ENCODE data around the gene ANKFN1.

ANKFN1 gene

DNA sequence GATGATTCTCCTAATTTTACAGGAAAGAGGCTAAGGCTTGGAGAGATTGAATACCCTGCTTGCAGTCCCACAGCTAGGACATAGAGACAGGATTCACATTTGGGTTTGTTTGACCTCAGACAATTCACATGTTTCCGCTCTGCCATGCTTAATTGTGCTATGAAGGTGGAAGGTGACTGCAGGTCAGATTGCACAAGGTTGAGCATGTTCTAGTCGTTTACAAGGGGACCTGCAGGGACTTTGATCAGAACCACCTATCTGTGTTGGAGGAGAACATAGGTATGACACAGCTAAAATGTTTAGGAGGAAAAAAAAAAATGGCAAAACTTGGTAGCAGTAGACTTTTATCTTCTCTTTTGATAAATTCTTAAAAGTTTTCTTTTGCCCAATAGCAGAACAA is 4.9 kb upstream of the ANKFN1 start:
- DNase-seq = no peak

GRCh38 chr17:56149266-56150036 is 3.8 kb upstream of the ANKFN1 start:
- no peak for DNase-seq

DNA sequence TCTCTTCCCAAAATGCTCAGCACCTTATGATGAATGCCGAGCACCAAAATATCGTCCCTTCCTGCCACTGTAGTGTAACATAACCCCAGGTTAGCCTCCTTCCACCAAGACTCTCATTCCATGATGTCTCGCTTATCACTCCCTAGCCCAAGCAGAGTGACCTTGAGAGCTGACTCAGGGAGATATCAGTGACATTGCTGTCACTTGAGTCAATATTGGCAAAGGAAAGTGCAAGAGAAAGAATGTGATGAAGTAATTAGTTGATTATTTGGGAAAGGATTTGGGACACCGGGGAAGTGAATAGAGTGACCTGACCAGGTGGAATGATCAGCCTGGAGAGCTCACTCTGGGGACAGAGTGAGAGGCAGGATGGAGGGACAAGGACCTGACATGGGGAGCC is 2.6 kb upstream of the ANKFN1 start:
- no peak for DNase-seq

DNA sequence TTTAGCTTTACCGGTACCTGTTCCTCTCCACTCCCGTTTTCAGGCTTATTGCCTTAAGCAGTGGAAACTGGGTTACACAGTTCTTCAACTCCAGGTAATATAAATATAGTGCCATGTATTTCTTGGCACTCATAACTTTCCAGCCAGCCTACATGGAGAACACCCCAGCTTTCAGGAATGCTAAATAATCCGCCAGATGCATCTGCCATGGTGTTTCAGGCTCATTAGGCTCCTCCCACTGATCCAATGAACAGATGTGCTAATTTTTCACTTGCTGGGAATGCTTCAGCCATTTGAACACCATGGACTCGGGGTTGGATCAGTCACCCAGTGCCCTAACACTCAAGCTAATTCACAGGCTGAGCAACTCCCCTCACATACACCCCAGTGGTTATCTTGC is 4.6 kb downstream of the ANKFN1 start:
- DNase-seq = no peak

GRCh38 chr17:56158344-56158743 is 5.1 kb downstream of the ANKFN1 start:
- no peak for DNase-seq

GRCh38 chr17:56158915-56159825 is 5.9 kb downstream of the ANKFN1 start:
- DNase-seq = no peak

GRCh38 chr17:56159826-56160380 is 6.6 kb downstream of the ANKFN1 start:
- DNase-seq = no peak

GRCh38 chr17:56160422-56160821 is 7.1 kb downstream of the ANKFN1 start:
- DNase-seq = no peak

DNA sequence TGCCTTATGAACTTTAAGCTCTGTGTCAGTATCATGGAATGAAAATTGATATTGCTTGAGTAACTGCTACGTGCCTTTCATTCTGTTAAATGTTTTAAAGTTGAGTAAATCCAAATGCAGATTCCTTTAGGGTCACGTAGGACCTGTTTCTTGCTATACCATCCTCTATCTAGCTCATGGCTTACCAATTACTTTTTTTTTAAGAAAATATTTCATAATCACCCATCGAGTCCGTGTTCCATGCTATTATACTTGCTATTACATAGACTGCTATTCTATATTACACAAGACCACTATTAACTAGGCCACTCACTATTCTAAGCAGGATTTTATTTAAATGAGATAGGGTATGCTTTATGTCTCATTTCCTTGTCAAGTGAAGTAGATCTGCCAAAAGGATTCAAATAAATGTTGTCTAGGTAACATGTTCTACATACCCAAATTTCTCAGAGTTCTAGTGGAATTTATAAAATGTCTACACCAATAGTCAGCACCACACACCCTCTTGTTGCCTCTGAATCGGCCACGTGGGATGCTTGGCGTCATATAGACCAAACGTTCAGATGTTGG is 11.9 kb downstream of the ANKFN1 start:
- DNase-seq = no peak

GRCh38 chr17:56167491-56167890 is 14.2 kb downstream of the ANKFN1 start:
- DNase-seq = no peak

GRCh38 chr17:56169621-56170020 is 16.3 kb downstream of the ANKFN1 start:
- no peak for DNase-seq

DNA sequence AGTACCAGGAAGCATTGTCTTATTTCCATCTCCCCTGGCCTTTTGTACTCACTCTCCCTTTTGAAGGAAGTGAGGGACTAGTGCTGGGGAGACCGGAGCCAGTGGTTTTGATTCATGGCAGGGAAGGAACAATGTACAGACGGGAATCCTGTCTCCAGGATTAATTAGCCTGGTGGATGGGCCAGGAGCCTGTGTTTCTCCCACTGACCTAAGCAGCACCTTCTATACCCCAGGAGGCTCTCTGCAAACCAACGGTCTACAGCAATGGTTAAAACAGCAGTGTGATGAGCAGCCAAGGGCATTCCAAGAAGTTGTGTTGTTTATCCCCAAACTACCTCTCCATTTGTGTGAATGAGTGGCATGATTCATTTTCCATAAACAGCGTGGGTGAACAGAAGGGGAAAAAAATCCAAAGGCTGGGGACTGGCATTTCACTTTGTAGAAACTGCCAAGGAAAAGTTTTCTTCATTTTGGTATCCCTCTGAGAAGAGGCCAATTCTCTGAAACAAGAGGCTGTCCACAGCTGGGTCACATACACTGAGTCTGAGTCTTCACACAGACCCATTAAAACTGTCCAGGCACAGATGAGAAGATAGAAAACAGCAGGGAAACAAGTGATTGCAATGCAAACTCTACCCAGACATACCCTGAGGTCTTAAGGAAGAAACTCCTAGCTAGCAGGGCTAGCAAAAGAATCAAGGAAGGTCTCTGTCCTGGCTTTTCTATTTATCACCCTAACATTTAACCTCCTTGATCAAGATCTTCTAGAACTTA is 18.1 kb downstream of the ANKFN1 start:
- no peak for DNase-seq

DNA sequence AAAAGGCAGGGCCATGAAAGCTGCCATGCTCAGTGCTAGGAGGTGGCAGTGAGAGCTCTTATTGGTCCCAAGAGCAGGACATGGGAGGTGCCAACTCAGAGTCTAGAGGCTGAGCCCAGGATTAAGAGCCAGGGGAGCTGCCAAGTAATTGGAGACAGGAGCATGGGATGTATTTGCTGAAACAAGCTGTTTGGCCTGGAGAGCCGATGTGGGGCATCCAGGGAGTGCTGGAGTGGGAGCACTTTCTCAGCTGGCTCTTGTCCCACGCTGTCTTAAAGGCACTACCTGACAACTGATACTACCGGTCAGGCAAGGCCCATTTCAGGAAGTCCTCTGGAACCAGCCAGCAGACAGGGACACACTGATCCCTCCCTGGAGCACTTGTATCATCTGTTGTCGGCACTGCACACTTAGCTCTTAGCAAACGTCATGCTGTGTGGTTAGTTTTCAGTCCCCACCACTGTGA is 19.3 kb downstream of the ANKFN1 start:
- no peak for DNase-seq

GRCh38 chr17:56173026-56173425 is 19.8 kb downstream of the ANKFN1 start:
- no peak for DNase-seq

DNA sequence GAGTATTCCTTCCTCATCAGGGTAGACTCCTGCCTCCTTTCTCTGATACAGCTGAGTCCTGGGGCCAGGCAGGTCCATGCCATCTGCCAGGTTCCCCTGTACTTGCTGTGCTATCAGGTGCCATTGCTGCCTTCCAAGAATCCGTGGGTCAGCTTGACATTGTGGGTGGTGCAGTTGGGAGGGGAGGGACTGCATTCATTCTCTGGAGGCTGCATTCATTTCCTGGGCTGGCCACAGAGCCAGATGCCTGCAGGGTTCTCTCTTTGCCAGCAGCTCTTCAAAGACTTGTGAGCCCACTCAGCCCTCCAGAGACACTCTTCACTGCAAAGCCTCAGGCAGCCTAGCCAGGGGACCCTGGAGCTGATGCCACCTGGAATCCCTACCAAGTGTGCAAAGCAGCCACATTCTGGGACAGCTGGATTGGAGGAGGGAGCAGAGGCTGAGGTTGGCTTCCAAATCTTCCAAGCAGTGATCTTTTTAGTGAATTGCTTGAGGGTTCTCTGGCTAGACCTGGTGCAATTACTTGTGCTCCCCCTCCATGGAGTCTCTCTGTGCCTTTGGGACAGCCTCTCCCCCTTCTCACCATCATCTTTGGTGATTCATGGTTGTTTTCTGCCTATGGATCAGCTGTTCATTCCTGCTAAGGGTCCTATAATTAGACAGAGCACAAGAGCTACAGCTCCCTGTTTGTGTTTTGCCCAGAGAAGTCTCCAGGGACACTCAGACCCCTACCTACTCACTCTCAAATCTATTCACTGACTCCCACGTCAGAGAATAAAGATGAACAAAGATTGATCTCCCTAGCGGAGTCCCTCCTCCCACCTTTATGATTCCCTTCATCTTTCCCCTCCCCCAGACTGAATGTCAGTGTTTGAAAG is 20.9 kb downstream of the ANKFN1 start:
- no peak for DNase-seq

DNA sequence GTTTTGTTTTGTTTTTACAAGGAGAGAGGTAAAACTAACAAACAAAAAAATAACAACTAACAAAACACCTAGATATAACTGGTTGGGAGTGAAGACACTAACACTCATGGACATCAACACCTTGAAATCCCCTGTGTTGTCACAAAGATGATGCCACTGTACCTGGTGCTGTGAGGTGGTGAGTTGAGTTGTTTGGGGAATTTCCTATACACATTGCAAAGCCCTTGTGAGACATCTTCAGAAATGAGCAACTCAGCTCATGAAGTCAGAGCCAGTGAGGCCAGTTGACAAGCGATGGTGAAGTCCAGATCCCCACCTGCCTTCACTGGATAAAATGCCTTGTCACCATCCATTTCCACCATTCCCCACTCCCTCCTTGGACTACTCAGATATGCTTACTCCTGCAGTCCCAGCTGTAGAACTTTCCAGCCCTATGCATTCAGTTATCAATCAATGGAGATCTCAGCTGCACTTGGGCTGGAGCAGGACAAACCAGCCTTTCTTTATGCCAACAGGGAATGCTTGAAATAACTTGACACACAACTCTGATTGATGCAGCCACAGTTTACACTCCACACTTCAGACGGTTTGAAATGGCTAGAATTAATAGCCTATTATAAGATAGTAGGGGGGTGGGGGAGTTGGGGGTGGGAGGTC is 22.2 kb downstream of the ANKFN1 start:
- DNase-seq = no peak

DNA sequence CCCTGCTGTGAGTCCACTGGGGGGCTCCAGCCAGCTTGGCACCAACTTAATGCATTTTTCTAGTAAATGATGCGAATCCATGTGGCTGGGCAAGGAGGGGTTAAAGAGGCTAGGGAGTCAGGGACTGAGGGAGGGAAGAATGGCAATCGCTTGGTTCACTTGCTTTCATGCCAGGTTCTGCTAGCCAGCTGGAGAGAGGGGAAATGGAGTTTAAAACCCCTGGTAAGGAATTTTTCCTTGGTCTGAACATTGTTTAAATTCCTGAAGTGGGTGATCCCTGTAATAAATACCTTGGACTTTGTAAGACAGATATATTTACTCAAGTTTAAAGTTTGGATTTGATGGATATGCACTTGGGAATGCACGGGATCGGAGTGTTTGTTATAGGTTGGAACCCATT is 22.8 kb downstream of the ANKFN1 start:
- no peak for DNase-seq

- DNase-seq = no peak
Measured at GRCh38 chr17:56177361-56177760, 24.1 kb downstream of the ANKFN1 start.

DNA sequence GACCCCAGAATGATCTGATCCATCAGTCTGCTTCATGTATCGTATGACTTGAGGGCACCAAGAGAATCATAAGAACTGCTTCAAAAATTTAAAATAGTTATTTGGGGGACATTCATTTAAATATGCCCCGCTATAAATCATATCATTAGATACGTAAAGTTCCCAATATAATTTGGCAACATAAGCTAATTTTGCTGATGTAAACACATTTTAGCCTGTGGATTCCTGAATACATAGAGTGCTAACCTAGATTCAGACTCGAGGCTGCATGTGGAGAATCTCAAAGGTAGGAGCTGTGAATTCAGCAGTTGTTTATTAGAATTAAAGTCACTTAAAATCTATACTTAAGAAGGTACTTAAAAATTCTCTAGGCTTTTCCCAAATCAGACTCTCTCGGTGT is 24.9 kb downstream of the ANKFN1 start:
- no peak for DNase-seq

- DNase-seq = no peak
Measured at GRCh38 chr17:56182081-56182480, 28.8 kb downstream of the ANKFN1 start.

DNA sequence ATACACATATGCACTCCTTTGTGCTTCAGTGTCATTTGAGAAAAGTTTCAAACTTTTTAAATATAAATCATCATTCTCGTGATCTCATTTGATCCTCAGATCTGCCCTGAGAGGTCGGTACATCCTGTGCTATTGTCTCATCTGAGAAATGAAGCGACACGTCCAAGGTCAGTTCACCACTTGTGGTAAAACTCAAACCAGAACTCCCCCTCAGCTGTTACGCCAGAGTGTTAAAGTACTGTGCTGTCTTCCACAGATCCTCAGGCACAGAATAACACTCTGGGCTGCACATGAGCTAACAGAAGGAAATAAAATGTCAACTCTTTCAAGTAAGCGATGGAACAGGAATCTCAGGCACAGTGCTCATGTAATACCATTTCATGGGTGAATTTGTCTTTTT is 31.4 kb downstream of the ANKFN1 start:
- no peak for DNase-seq
